Left forelimb (tissue), 1 donor: Measurements from ENCODE around the gene SDCCAG8.

Experiments used
- DNase-seq: peaks from one replicate; pipeline ENCODE4 v3.0.0-alpha.2; 2018; ENCODE audit warnings: low spot score

SDCCAG8 gene

GRCh38 chr1:243281672-243282071, 25.8 kb downstream of the SDCCAG8 start:
- no peak for DNase-seq

GRCh38 chr1:243286409-243287122, 30.7 kb downstream of the SDCCAG8 start:
- DNase-seq, result no peak

GRCh38 chr1:243287123-243287460, 31.3 kb downstream of the SDCCAG8 start:
- DNase-seq, result no peak

- DNase-seq, result no peak
Observed at GRCh38 chr1:243287652-243288051, 31.8 kb downstream of the SDCCAG8 start.

GRCh38 chr1:243288062-243288461, 32.2 kb downstream of the SDCCAG8 start:
- no peak for DNase-seq

GRCh38 chr1:243291292-243291691, 35.5 kb downstream of the SDCCAG8 start:
- no peak for DNase-seq

GRCh38 chr1:243292117-243292516, 36.3 kb downstream of the SDCCAG8 start:
- DNase-seq, result no peak

- no peak for DNase-seq
Observed at GRCh38 chr1:243293941-243294722, 38.3 kb downstream of the SDCCAG8 start.

- DNase-seq, result no peak
Observed at GRCh38 chr1:243294723-243295121, 38.9 kb downstream of the SDCCAG8 start.

- DNase-seq, result no peak
Observed at GRCh38 chr1:243299069-243299468, 43.2 kb downstream of the SDCCAG8 start.

- DNase-seq, result no peak
Observed at GRCh38 chr1:243301059-243301458, 45.2 kb downstream of the SDCCAG8 start.

GRCh38 chr1:243311809-243312208, 56.0 kb downstream of the SDCCAG8 start:
- DNase-seq, result no peak

GRCh38 chr1:243312952-243313634, 57.3 kb downstream of the SDCCAG8 start:
- no peak for DNase-seq

GRCh38 chr1:243313635-243314536, 58.0 kb downstream of the SDCCAG8 start:
- no peak for DNase-seq

- DNase-seq, result no peak
Observed at GRCh38 chr1:243315455-243315854, 59.6 kb downstream of the SDCCAG8 start.

- DNase-seq, result no peak
Observed at GRCh38 chr1:243315893-243316292, 60.1 kb downstream of the SDCCAG8 start.

- DNase-seq, result no peak
Observed at GRCh38 chr1:243316366-243316989, 60.6 kb downstream of the SDCCAG8 start.

GRCh38 chr1:243320224-243320623, 64.4 kb downstream of the SDCCAG8 start:
- no peak for DNase-seq

- DNase-seq, result no peak
Observed at GRCh38 chr1:243322326-243322725, 66.5 kb downstream of the SDCCAG8 start.

GRCh38 chr1:243323491-243323890, 67.7 kb downstream of the SDCCAG8 start:
- DNase-seq, result no peak

- no peak for DNase-seq
Observed at GRCh38 chr1:243325305-243325890, 69.6 kb downstream of the SDCCAG8 start.
